GM12865 (cell line): ENCODE data around the gene ANXA1.

Source experiments
- DNase-seq: peaks from one replicate; pipeline ENCODE4 v3.0.0; 2010; ENCODE audit warnings: low read depth
- H3K4me3 ChIP-seq: 2 replicates; pipeline ENCODE4 v1.5.1; 2011; ENCODE audit warnings: mild to moderate bottlenecking, low read depth, low read length, control low read depth
- CTCF ChIP-seq: IDR thresholded peaks from 2 replicates; pipeline ENCODE4 v1.5.1; 2011; ENCODE audit warnings: low read length, control low read depth, low read depth, inconsistent platforms; ENCODE audit not compliant: insufficient read depth; ENCODE audit errors: missing control alignments

The ANXA1 gene

GRCh38 chr9:73148447-73148937, 3.2 kb upstream of the ANXA1 start:
- no peak for TF ChIP-seq CTCF
- no peak for DNase-seq
- no peak overlapping the region for H3K4me3 ChIP-seq

- DNase-seq: peak; percentile 55
- H3K4me3 ChIP-seq: no peak overlapping the region
- no peak for TF ChIP-seq CTCF
Observed at GRCh38 chr9:73149371-73150067, 2.1 kb upstream of the ANXA1 start.

GRCh38 chr9:73152543-73152844, 829 bp downstream of the ANXA1 start:
- TF ChIP-seq CTCF: no peak
- no peak for DNase-seq
- H3K4me3 ChIP-seq: no peak overlapping the region

- peak; percentile 52 for DNase-seq
- no peak overlapping the region for H3K4me3 ChIP-seq
Observed at GRCh38 chr9:73152953-73153352, 1.3 kb downstream of the ANXA1 start.

GRCh38 chr9:73153793-73154227, 2.1 kb downstream of the ANXA1 start:
- TF ChIP-seq CTCF: no peak
- no peak for DNase-seq
- H3K4me3 ChIP-seq: no peak overlapping the region

More at GRCh38 chr9:73152953-73153352, 1.3 kb downstream of the ANXA1 start:
- TF ChIP-seq CTCF: no peak

GRCh38 chr9:73154271-73154670, 2.6 kb downstream of the ANXA1 start:
- DNase-seq: no peak
- no peak for TF ChIP-seq CTCF
- H3K4me3 ChIP-seq: no peak overlapping the region

- no peak for DNase-seq
- H3K4me3 ChIP-seq: no peak overlapping the region
- TF ChIP-seq CTCF: no peak
Observed at GRCh38 chr9:73154722-73155121, 3.1 kb downstream of the ANXA1 start.
